Loucy (cell line): ENCODE data around the gene PLPP1.

Source experiments
- H2AFZ ChIP-seq: fragments of 200-600 bp; sonication (generic); 2 replicates; pipeline ENCODE4 v1.6.0; 2016; ENCODE audit warnings: antibody characterized with exemption, mild to moderate bottlenecking, low read length, moderate library complexity
- H3F3A ChIP-seq: fragments of 200-600 bp; 2 replicates; pipeline ENCODE4 v1.6.0; 2016; ENCODE audit warnings: antibody characterized with exemption, low read depth, mild to moderate bottlenecking
- H3K27me3 ChIP-seq: fragments of 200-600 bp; sonication (generic); 2 replicates; pipeline ENCODE4 v1.6.1; 2014; ENCODE audit warnings: low read length, mild to moderate bottlenecking; ENCODE audit not compliant: insufficient read depth, poor library complexity, severe bottlenecking
- H3K36me3 ChIP-seq: fragments of 200-600 bp; sonication (generic); 2 replicates; pipeline ENCODE4 v1.6.1; 2016; ENCODE audit warnings: low read length; ENCODE audit not compliant: insufficient read depth
- H3K4me1 ChIP-seq: fragments of 200-600 bp; sonication (generic); 2 replicates; pipeline ENCODE4 v1.5.1; 2014; ENCODE audit warnings: low read length, mild to moderate bottlenecking; ENCODE audit not compliant: insufficient read depth, poor library complexity, severe bottlenecking
- H3K4me2 ChIP-seq: fragments of 200-600 bp; sonication (generic); 2 replicates; pipeline ENCODE4 v1.6.0; 2014; ENCODE audit warnings: antibody characterized with exemption, low read length, low read depth, mild to moderate bottlenecking; ENCODE audit not compliant: poor library complexity, severe bottlenecking
- H3K4me3 ChIP-seq: fragments of 200-600 bp; sonication (generic); 2 replicates; pipeline ENCODE4 v1.5.1; 2014; ENCODE audit warnings: low read length, mild to moderate bottlenecking, mixed read lengths; ENCODE audit not compliant: poor library complexity, severe bottlenecking
- H3K79me2 ChIP-seq: fragments of 200-600 bp; sonication (generic); 2 replicates; pipeline ENCODE4 v1.6.1; 2014; ENCODE audit warnings: low read length; ENCODE audit not compliant: insufficient read depth
- H3K9ac ChIP-seq: fragments of 200-600 bp; sonication (generic); 2 replicates; pipeline ENCODE4 v1.6.0; 2014; ENCODE audit warnings: mild to moderate bottlenecking, low read depth, low read length, moderate library complexity; ENCODE audit not compliant: poor library complexity, severe bottlenecking
- H3K9me2 ChIP-seq: fragments of 200-600 bp; sonication (generic); replicated peaks from 2 replicates; pipeline ENCODE4 v1.6.1; 2016; ENCODE audit warnings: low read depth, low read length, mixed read lengths
- H3K9me3 ChIP-seq: fragments of 200-600 bp; sonication (generic); 2 replicates; pipeline ENCODE4 v1.6.1; 2014; ENCODE audit warnings: mild to moderate bottlenecking, antibody characterized with exemption, low read length, low read depth; ENCODE audit not compliant: insufficient read depth
- H4K20me1 ChIP-seq: fragments of 200-600 bp; sonication (generic); 2 replicates; pipeline ENCODE4 v1.6.0; 2014; ENCODE audit warnings: antibody characterized with exemption, low read length, mild to moderate bottlenecking; ENCODE audit not compliant: insufficient read depth, poor library complexity, severe bottlenecking
- CTCF ChIP-seq: fragments of 200-600 bp; sonication (generic); conservative IDR thresholded peaks from 2 replicates; pipeline ENCODE4 v1.5.1; 2014; ENCODE audit warnings: mild to moderate bottlenecking, antibody characterized with exemption, low read length
- EZH2phosphoT487 ChIP-seq: fragments of 200-600 bp; IDR thresholded peaks from 2 replicates; pipeline ENCODE4 v1.6.1; 2018; ENCODE audit warnings: antibody characterized with exemption, mild to moderate bottlenecking, moderate library complexity, borderline replicate concordance

Gene PLPP1

GRCh38 chr5:55410845-55411244 is 123.9 kb downstream of the PLPP1 start:
- Histone ChIP-seq H3K9me2 (no peaks in the 10 kb centered on the region), H3K4me3 (no peak overlapping the region), H3F3A (no peaks in the 10 kb centered on the region), H3K9ac (no peak overlapping the region), H3K9me3 (no peaks in the 10 kb centered on the region), H4K20me1 (no peaks in the 10 kb centered on the region), H3K4me2 (no peak overlapping the region), H3K4me1 (no peaks in the 10 kb centered on the region), H3K79me2 (no peaks in the 10 kb centered on the region), H3K27me3 (no peaks in the 10 kb centered on the region), H3K36me3 (peaks cover 59% of the 10 kb centered on the region; the same call in 1 of the 2 replicates), H2AFZ (no peak overlapping the region)
- TF ChIP-seq CTCF, result no peak
- TF ChIP-seq EZH2phosphoT487, result no peak

GRCh38 chr5:55409775-55410174 is 125.0 kb downstream of the PLPP1 start:
- TF ChIP-seq CTCF, result no peak
- no peak for TF ChIP-seq EZH2phosphoT487
- Histone ChIP-seq H3K27me3 (no peaks in the 10 kb centered on the region), H3K4me1 (no peaks in the 10 kb centered on the region), H3K9me3 (no peaks in the 10 kb centered on the region), H3F3A (no peaks in the 10 kb centered on the region), H3K4me3 (no peak overlapping the region), H3K4me2 (no peak overlapping the region), H3K79me2 (no peaks in the 10 kb centered on the region), H3K36me3 (peaks cover 56% of the 10 kb centered on the region; the same call in 1 of the 2 replicates), H3K9ac (no peak overlapping the region), H3K9me2 (no peaks in the 10 kb centered on the region), H4K20me1 (no peaks in the 10 kb centered on the region), H2AFZ (no peak overlapping the region)

- Histone ChIP-seq H3F3A (no peaks in the 10 kb centered on the region), H3K4me2 (no peak overlapping the region), H3K9me2 (no peaks in the 10 kb centered on the region), H3K79me2 (no peaks in the 10 kb centered on the region), H3K4me1 (no peaks in the 10 kb centered on the region), H3K9ac (no peak overlapping the region), H3K27me3 (no peaks in the 10 kb centered on the region), H3K4me3 (no peak overlapping the region), H3K36me3 (peaks cover 66% of the 10 kb centered on the region; the same call in 1 of the 2 replicates), H3K9me3 (no peaks in the 10 kb centered on the region), H2AFZ (no peak overlapping the region), H4K20me1 (no peaks in the 10 kb centered on the region)
- TF ChIP-seq EZH2phosphoT487, result no peak
- no peak for TF ChIP-seq CTCF
These were observed 126.8 kb downstream of the PLPP1 start for GRCh38 chr5:55407984-55408383.
